Measurements from ENCODE around the gene TBCCD1.
A peak's percentile ranks its signal among the peaks of the same experiment; 100 is the strongest.

TBCCD1 gene, protein sequence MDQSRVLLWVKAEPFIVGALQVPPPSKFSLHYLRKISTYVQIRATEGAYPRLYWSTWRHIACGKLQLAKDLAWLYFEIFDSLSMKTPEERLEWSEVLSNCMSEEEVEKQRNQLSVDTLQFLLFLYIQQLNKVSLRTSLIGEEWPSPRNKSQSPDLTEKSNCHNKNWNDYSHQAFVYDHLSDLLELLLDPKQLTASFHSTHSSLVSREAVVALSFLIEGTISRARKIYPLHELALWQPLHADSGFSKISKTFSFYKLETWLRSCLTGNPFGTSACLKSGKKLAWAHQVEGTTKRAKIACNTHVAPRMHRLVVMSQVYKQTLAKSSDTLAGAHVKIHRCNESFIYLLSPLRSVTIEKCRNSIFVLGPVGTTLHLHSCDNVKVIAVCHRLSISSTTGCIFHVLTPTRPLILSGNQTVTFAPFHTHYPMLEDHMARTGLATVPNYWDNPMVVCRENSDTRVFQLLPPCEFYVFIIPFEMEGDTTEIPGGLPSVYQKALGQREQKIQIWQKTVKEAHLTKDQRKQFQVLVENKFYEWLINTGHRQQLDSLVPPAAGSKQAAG

DNA sequence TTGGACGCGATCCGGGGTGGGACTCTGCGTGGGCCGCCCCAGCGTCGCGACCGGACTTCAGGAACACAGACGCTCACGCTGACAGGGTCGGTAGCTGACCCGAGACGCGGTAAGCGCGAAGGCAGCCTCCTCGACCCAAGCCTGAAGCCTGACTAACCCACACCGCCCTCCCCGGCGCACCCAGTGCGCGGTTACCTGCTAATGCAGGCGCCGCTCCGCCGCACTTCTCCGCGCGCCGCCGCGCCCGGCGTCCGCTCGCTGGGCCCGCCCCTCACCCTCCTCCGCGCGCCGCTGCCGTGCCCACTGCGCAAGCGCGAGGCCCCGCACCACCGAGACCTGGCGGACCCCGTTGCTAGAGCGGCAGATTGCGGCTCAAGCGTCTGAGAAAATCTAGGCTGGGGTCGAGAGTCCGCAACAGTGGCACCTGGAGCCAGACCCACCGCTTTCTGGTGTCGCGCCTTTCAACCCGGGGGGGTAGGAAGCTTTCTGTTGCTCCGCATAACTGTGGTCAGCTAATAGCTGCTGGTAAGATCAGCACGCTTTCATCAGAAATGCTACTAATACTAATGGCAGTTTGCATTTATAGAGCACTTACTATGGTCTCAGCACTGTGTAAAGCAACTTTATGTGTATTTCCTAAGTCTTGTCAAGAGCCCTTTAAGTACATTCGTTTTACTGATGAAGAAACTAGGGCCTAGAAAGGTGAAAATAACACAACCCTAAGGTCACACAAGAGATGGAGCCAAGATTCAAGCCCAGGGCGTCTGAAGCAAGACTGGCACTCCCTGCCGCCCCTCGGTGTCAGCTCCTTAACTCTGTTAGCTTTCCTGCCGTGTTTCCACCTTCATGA, at the start of gene TBCCD1:
TBCCD1 (minus strand) TSS at position 268 of the 850 bp plus-strand sequence. CDS start 3,010 bp downstream, outside the sequence.
- peak; percentile 83 to 99 (median 97) for DNase-seq (ENCODE audit: low read depth in 3 of 3, low spot score in 1 of 3)

DNA sequence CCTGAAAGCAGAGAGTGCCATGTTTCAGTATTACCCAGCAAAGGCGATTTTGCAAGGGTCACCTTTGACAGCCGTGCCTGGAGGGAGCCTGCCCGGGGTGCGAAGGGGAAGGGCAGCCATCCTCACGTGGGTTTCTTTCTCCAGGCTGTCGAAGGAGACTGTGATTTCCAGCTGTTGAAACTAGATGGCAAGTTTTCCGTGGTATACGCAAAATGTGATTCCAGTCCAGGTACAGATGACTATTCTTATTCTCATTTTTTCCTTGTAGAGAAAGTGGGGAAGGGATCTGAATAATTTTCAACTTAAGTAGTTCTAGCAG, 49.1 kb upstream of the TBCCD1 start:
- no peak for DNase-seq (ENCODE audit: low read depth in 3 of 3, low spot score in 1 of 3)

DNA sequence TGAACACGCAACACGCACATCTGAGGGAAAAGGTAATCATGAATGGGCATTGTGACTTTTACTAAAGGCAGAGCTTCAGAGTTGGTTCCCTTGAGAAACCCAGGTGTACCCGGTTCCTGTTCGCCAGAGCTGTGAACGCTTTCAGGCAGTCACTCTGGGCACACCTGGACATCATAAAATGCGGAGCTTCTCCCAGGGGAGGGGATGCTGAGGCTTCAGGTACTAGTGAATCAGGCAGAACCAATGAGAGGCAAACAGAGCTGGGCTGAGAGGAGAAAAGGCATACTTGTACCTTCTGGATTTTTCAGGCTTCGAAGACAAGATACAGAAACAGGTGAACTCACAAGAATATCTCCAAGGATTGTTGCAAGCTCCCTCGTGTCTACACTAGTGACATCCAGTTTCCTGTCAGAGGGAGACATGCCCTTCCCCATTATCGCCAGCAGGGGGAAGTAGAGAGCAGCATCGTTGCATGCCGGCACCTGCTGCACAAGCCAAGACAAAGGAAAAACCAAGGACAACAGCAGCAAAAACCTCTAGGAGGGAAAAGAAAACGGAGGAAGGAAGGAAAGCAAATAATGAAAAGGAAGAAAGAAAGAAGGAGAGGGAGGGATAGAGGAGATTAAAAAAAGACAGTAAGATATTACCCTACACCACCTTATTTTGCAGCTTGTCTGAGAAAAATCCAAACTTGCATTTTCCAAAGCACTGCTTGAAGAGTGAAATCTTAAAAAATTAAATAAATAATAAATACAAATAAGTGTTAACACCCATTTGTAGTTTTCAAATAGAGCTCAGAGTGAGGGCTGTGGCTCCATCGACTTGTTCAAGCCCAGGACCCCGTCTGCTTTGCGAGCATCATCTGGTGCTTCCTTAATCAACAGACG, 47.7 kb upstream of the TBCCD1 start:
- peak; percentile 23 to 62 (median 49) for DNase-seq (ENCODE audit: low read depth in 3 of 3, low spot score in 1 of 3)

DNA sequence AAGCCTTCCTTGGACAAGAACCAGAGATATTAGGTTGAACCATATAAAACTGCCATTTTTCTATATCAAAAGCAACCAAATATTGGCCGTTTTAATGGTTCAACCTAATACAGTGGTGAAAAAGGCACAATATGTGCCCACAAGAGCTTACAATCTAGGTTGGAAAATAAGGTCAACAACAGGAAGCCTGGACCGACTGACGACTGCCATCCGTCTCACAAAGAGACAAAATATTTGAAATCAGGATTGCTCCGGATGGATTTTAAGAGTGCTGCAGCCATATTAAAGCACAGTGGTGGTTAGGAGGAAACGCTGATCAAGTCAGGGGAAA, 47.1 kb upstream of the TBCCD1 start:
- DNase-seq (ENCODE audit: low read depth in 3 of 3, low spot score in 1 of 3) = no peak

DNA sequence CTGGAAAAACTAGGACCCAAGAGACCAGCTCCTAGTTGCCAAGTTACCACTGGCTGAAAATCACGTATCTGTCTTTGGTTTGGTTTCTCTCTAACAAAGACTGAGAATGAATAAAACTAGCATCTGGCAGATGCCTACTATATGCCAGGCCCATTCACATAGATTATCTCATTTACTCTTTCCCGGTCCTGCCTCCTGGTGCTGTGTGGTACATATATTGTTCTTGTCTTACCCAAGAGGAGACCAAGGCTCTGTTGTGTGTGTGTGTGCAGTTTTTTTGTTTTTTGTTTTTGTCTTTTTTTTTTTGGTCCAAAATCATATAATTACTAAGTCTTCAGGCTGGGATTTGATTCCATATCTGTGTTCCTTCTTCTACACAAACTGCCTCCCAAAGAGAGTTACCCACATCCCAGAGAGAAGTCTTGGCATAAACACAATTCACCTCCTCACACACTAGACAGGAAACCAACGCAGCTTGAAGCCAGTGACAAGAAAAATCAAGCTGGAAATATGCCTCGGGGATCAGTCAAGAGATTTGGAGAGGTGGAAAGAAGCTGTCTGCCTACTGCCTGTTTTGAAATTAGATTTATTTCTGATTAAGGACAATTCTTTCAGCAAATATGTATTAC, 46.6 kb upstream of the TBCCD1 start:
- no peak for DNase-seq (ENCODE audit: low read depth in 3 of 3, low spot score in 1 of 3)

DNA sequence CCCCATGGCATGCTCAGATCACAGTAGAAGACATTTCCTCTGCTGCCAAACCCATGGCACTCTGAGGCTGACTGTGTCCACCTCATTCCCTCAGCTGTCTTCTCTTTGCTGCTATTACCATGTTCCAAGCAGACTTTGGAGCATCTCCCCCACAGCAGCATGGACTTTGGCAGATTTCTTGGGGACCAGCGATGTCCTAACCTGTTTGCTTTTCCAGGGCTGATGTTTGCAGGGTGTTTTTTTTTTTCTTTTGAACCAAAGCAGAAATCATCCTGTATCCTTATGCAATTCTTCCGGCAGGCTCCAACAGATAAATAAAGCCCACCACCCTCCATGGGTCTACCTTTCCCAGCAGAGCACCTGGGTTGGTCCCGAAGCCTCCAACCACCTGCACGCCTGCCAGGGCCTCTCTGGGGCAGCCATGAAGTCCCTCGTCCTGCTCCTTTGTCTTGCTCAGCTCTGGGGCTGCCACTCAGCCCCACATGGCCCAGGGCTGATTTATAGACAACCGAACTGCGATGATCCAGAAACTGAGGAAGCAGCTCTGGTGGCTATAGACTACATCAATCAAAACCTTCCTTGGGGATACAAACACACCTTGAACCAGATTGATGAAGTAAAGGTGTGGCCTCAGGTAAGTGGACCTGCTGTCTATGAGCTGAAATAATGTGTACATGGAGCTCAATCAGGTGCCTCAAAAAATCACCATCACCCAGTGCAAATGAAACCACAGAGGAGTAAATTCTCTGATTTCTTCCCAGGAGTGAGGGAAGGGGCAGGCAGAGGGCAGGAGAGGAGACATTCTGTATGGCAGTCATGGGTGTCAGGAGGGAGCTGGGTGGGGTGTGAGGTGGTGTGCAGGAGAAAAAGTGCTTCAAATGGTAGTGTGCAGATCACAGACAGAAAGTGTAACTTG, 45.8 kb upstream of the TBCCD1 start, which contains the start of gene AHSG:
AHSG (plus strand) TSS at position 340 of the 916 bp plus-strand sequence; CDS start at position 422, 82 bp downstream.
- DNase-seq (ENCODE audit: low read depth in 3 of 3, low spot score in 1 of 3) = no peak

DNA sequence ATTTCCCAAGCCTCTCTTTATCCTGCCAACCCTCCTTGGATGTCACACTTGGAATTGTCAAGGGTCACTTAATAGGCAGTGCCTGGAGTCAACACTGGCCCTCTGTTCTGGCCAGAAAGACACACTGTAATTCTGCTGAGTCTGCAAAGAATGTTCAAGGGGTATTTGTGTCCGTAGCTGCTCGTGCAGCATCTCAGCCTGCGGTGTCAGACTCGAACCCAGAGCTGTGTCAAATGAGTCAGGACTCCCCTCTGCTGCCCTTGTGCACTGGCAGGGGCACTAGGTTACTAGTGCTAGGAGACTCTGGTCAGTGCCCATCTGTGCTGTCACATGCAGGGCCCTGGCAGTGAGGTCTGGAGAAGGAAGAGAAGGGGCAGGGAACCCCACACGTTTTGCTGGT, 44.9 kb upstream of the TBCCD1 start:
- DNase-seq (ENCODE audit: low read depth in 3 of 3, low spot score in 1 of 3) = no peak

DNA sequence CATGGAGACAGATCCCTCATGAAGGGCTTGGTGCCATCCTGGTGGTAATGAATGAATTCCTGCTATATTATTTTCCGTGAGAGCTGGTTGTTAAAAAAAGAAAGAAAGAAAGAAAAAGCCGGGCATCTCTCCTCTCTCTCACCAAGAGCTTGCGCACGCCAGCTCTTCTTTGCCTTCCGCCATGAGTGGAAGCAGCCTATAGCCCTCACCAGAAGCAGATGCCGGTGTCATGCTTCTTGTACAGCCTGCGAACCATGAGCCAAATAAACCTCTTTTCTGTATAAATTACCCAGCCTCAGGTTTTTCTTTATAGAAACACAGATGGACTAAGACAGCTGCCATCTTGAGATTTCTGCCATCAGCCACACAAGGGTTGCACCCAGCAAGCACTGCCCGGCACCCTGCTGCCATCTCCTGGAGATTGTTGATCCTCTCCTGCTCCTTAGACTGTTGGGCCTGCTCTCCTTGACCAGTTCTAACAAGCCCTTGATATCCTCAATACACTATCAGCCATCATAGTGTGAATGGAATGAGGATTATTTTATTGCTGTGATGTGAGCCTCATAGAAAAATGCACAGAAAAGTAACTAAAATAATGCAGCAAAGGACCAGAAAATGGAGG, 42.2 kb upstream of the TBCCD1 start:
- DNase-seq (ENCODE audit: low read depth in 3 of 3, low spot score in 1 of 3) = no peak

DNA sequence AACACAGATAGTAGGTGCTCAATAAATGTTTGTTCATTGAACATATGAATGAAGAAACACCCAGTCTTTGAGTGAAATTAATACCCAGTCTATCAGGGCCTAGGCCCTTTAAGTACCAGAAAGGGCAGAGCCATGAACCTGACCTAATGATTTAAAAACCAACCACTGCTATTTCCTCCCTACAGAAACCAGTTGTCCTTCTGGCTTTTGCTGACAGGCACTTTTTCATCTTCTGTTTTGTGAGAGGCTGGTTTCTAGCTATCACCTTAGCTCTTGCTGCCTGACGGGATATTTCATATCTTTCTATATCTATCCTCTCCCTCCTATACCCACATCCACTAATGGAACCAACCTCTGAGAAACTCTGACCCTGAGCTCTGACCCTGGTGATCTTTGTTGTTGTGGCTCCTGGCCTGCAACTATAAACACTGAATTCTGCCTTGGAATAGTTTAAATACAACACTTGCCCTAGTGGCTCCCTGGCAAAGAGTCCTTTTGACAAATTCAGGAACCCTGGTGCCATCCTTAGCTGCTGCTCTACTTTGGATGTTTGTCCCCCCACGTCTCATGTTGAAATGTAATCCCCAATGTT, 41.6 kb upstream of the TBCCD1 start:
- DNase-seq (ENCODE audit: low read depth in 3 of 3, low spot score in 1 of 3) = no peak

DNA sequence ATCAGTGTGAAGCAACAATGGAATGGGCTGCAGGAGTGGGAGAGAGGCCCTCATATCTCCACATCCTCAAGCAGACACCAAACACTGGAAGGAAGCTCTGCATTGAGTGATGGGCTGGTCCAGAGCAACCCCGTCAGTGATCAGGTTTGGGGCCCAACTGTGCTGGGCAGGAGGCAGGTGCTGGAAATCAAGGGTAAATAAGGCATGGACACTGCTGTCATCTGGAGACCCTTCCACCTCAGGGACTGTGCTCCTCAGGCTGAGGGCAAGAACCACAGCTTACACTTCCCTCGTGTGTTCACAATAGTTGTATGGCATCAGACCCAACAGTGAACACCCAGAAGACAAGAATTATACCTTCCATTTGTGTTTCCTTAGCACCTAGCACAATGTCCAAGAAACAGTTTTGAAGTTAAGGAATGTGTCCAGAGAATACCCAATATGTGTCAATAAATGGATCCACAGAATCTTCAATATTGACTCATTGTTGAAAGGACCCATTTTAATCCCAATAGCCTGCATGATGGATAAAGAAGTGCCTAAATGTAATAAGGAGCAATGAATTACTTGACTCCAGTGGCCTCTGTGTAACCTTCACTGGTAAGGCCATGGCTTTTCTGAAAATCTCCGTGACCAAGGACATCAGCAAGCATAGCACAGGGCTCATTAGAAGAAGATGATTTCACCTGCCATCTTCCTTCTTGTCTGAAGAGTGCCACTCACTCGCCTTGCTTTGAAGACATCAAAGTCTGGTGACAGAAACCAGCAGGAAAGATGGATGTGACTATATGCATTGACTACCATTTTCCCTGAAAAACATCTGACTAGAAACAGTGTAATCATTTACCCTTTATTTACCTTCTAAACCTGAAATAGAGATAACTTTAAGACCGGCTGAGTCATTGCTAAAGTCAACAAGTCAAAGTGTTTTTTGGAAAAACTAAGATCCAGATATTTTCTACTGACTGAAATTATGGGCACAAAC, 38.7 kb upstream of the TBCCD1 start:
- DNase-seq (ENCODE audit: low read depth in 3 of 3, low spot score in 1 of 3) = no peak

DNA sequence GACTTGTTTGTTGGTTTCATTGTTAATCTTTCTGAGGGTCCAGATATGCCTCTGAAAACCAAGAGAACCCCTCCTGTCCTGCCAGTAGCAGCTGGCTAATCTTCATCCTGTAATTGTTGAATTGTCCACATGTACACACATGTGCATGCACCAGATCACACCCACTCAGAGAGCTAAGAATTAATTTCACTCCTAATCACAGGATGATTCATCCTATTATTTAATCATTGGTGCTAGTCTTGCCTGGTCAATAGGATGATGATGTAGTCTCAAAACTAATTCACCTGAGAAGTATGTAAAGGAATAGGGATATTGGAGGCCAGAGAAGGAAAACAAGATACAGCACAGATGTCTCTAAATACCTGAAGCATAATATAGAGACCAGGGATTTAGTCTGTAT, 37.9 kb upstream of the TBCCD1 start:
- DNase-seq (ENCODE audit: low read depth in 3 of 3, low spot score in 1 of 3) = no peak

DNA sequence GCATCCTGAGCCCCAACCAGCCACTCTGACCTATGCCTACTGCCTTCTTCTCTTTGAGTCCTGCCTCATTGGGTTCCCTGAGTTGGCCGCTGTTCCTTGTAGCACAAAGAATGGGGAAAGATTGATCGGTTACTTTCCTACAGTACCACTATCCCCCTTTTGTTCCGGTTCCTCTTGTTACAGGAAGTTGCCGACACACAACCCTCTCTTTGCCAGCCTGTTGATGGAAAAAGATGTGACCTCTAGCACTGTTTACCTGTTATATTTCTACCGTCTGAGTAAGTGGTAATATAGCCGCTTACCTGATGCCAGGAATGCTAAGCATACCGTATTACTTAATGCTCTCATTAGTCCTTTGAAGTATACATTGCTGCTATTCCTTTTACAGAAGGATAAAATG, 36.0 kb upstream of the TBCCD1 start:
- DNase-seq (ENCODE audit: low read depth in 3 of 3, low spot score in 1 of 3) = no peak

DNA sequence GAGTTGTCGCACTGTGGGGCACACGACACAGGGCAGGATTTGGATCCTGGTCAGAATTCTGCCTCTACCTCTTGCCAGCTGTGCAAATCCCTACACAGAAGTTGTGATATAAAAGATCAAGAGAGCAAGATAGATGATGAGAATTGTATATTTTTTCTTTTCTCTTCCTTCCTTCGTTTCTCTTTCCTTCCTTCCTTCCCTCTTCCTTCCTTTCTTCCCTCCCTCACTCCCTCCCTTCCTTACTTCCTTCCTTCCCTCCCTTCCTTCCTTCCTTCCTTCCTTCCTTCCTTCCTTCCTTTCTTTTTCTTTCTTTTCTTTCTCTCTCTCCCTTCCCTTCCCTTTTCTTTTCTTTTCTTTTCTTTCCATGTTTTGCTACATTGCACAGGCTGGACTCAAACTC, 33.8 kb upstream of the TBCCD1 start:
- DNase-seq (ENCODE audit: low read depth in 3 of 3, low spot score in 1 of 3) = no peak

DNA sequence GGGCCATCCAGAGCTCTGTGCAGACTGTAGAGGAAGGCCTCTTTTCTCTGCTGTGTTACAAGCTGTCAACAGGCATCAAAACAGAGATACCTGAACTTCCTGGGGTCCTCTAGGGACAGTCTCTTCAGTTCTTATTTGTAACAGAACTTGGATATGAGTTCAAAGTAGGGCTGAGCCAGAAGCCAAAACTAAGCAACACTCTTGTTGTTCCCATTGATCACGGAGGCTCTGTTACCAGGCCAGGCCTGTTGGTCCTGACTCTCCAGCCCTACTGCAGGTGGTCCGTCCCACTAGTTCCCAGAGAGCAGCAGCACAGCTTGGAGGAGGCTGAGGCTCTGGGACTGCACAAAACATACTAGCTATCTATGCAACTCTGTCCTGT, 32.6 kb upstream of the TBCCD1 start:
- no peak for DNase-seq (ENCODE audit: low read depth in 3 of 3, low spot score in 1 of 3)

DNA sequence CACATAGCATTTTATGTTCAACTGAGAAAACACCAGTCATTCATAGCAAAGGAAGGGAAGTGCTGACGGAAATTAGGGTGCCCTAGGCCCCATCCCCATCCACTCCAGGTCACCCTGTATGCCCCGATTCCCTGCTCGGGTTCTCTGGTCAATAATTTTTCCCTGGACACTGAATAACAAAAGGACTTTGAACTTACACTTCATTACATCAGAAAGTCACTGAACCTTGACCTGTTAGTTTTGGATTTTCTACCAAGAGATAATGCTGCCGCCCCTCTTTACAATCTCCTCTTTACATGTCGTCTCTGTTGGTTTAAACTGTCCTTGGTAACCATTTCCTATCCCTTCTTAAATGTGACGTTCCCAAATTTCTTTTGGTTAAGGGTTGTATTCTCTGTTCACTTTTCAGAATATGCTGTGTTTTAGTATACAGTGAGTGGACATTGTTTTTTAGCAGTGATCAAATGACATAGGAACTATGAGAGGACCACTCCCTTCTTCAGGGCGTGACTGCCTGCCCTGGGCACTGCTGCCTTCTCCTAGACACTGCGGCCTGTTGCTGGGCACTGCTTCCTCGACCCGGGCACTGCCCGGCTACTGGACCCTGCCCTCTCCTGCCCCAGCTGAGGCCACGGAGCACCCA, 32.1 kb upstream of the TBCCD1 start:
- DNase-seq (ENCODE audit: low read depth in 3 of 3, low spot score in 1 of 3) = no peak

DNA sequence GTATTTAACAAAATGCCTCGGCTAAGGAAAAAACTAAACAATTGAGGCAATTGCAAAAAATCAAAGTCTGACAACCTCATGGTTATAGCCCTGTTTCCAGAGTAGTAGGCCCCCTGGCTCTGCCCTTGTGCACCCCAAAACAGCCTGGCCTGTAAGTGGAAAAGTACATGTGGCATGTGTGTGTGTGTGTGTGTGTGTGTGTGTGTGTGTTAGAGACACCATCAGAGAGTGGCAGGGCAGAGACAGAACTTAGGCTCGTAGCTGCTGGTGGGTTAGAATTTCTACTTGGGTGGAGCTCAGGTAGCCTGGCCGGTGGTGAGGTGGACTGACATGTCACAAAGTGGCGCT, 31.6 kb upstream of the TBCCD1 start:
- no peak for DNase-seq (ENCODE audit: low read depth in 3 of 3, low spot score in 1 of 3)

DNA sequence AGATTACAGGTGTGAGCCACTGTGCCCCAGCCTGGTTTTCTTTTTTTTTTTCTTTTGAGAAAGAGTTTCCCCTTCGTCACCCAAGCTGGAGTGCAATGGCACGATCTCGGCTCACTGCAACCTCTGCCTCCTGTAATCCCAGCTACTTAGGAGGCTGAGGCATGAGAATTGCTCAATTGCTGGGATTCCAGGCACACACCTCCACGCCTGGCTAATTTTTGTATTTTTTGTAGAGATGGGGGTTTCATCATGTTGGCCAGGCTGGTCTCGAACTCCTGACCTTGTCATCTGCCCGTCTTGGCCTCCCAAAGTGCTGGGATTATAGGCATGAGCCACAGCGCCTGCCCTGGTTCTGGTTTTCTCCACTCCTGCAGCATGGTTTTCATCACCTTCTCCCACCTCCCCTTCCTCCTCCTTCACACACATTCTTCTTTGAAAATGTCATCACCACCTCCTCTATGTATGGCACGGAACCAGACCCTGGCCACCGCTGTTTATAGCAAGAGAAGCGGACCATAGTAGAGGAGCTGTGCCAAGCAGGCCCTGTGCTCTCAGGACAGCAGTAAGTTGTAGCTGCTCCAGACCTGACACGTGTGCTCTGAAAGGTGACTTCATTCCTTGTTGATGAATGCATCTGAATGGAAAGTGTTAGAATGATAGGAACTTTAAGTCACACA, 31.1 kb upstream of the TBCCD1 start:
- no peak for DNase-seq (ENCODE audit: low read depth in 3 of 3, low spot score in 1 of 3)
